ENCODE measurements around the gene YWHAG. TPM values are rescaled to one million over a fixed set of nuclear protein-coding genes. Genes with fewer than 3 reads are reported as not detected.
"Not testable (repeated sequence)": the region's sequence is repeated elsewhere in the genome, so short reads cannot be mapped to it uniquely, and the experiment has no call there.

The YWHAG gene
- polyA plus RNA-seq, 1 experiment, result 48.8 TPM

GRCh38 chr7:76400248-76400647 lies 41.5 kb upstream of the YWHAG start:
- Histone ChIP-seq H3K36me3 (ENCODE audit: control insufficient read depth, insufficient read depth, low read length) (no peaks in the 10 kb centered on the region), H3K27me3 (ENCODE audit: control insufficient read depth, insufficient read depth, low read length) (no peaks in the 10 kb centered on the region), H3K4me3 (ENCODE audit: low read depth, low read length) (no peak overlapping the region)
- ChIA-PET POLR2A (no interaction called here), CTCF (no interaction called here)
- DNase-seq (ENCODE audit: low read depth), result no peak
- TF ChIP-seq CTCF (IDR thresholded peaks at IDR 0.05; ENCODE audit: insufficient read depth, low read depth, low read length), result no peak

GRCh38 chr7:76397409-76398183 lies 38.8 kb upstream of the YWHAG start:
- no peak for TF ChIP-seq CTCF (IDR thresholded peaks at IDR 0.05; ENCODE audit: insufficient read depth, low read depth, low read length)
- no peak for DNase-seq (ENCODE audit: low read depth)
- Histone ChIP-seq H3K27me3 (ENCODE audit: control insufficient read depth, insufficient read depth, low read length) (no peaks in the 10 kb centered on the region), H3K36me3 (ENCODE audit: control insufficient read depth, insufficient read depth, low read length) (no peaks in the 10 kb centered on the region), H3K4me3 (ENCODE audit: low read depth, low read length) (peak overlapping the region; percentile 53)
- ChIA-PET CTCF (interaction anchor here (1.2 kb wide), 1 partner anchor 9 kb away, joined by 6 read pairs; no protein-coding TSS in a partner anchor), POLR2A (no interaction called here)

- ChIA-PET POLR2A (no interaction called here), CTCF (interaction anchor here (1.2 kb wide), 2 partner anchors 10 to 78 kb away, joined by 3 to 6 read pairs; no protein-coding TSS in a partner anchor)
- DNase-seq (ENCODE audit: low read depth), result no peak
- TF ChIP-seq CTCF (IDR thresholded peaks at IDR 0.05; ENCODE audit: insufficient read depth, low read depth, low read length), result no peak
- H3K36me3 ChIP-seq (ENCODE audit: control insufficient read depth, insufficient read depth, low read length), result no peaks in the 10 kb centered on the region
- H3K4me3 ChIP-seq (ENCODE audit: low read depth, low read length), result no peak overlapping the region
- no peaks in the 10 kb centered on the region for H3K27me3 ChIP-seq (ENCODE audit: control insufficient read depth, insufficient read depth, low read length)
Measured at GRCh38 chr7:76396864-76397263, 38.1 kb upstream of the YWHAG start.

- Histone ChIP-seq H3K36me3 (ENCODE audit: control insufficient read depth, insufficient read depth, low read length) (no peaks in the 10 kb centered on the region), H3K27me3 (ENCODE audit: control insufficient read depth, insufficient read depth, low read length) (no peaks in the 10 kb centered on the region), H3K4me3 (ENCODE audit: low read depth, low read length) (no peak overlapping the region)
- CTCF ChIA-PET, result interaction anchor here (1.2 to 2.0 kb wide), 2 partner anchors 8 to 78 kb away, joined by 3 to 9 read pairs; no protein-coding TSS in a partner anchor
- TF ChIP-seq CTCF (IDR thresholded peaks at IDR 0.05; ENCODE audit: insufficient read depth, low read depth, low read length), result no peak
- POLR2A ChIA-PET, result no interaction called here
- no peak for DNase-seq (ENCODE audit: low read depth)
Measured at GRCh38 chr7:76395965-76396726, 37.4 kb upstream of the YWHAG start.

GRCh38 chr7:76395605-76395964 lies 36.8 kb upstream of the YWHAG start:
- POLR2A ChIA-PET; H3K36me3 ChIP-seq (ENCODE audit: control insufficient read depth, insufficient read depth, low read length): not testable (repeated sequence)
- CTCF ChIA-PET, result interaction anchor here (1.2 to 2.0 kb wide), 2 partner anchors 8 to 77 kb away, joined by 3 to 9 read pairs; no protein-coding TSS in a partner anchor

More at GRCh38 chr7:76395605-76395964, 36.8 kb upstream of the YWHAG start:
- not testable (repeated sequence) for DNase-seq (ENCODE audit: low read depth); H3K27me3 ChIP-seq (ENCODE audit: control insufficient read depth, insufficient read depth, low read length); H3K4me3 ChIP-seq (ENCODE audit: low read depth, low read length)

Data from BJ (cell line).